ENCODE results near the gene ABHD12B. TPM values are rescaled to one million over a fixed set of nuclear protein-coding genes. Genes with fewer than 3 reads are reported as not detected.

The ABHD12B gene, protein sequence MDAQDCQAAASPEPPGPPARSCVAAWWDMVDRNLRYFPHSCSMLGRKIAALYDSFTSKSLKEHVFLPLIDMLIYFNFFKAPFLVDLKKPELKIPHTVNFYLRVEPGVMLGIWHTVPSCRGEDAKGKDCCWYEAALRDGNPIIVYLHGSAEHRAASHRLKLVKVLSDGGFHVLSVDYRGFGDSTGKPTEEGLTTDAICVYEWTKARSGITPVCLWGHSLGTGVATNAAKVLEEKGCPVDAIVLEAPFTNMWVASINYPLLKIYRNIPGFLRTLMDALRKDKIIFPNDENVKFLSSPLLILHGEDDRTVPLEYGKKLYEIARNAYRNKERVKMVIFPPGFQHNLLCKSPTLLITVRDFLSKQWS
- total RNA-seq, result not detected in 2 replicates

DNA sequence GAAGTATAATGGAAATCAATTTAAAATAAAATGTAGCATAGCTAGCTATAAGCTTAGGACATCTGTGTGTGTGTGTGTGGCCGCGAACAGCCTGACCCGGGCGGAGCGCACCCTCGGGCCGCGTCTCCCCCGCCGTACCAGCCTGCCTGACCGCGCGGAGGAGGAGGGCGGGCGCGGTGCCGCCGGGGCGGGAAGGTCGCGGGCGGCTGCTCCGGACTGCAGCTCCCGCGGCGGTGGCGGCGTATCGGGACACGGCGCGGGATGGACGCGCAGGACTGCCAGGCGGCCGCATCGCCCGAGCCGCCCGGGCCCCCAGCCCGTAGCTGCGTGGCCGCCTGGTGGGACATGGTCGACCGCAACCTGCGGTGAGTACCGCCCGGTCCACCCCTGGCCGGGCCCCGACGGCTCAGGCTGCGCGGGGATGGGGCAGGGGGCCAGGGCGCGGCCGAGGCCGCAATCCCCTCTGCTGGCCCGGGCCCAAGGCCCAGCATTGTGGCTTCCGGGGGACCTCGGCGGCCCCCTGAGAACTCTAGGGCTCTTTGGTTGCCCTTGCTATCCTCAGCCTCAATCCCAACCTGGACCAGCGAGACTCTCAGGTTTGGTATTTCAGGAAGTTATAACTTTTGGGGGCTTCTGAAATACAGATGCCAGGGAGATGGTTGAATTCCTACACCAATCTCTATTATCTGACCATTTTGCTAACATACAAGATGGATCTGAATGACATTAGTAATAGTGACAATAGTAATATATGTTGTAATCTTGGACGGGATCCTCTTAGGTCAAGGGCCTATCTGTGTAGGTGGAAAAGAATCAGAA is at the start of gene ABHD12B:
Gene ABHD12B (plus strand): TSS at position 140 of the 819 bp plus-strand sequence. CDS start 122 bp downstream, at position 262.
- peaks cover 47% of the 10 kb centered on the region for H3K27me3 Mint-ChIP-seq
- no peak for TF ChIP-seq CTCF (IDR thresholded peaks at IDR 0.05)
- peaks cover 27% of the 10 kb centered on the region for H3K4me1 Mint-ChIP-seq
- peak within 1 kb of the TSS; percentile 17 for H3K4me3 Mint-ChIP-seq
- intact Hi-C loops (cut with micrococcal nuclease), result no loop called here
- ChIA-PET POLR2A (no interaction called here), CTCF (no interaction called here)
- no peak for ATAC-seq (ENCODE audit: low read depth)
- no peak for DNase-seq
- no peaks in the 10 kb centered on the region for H3K9me3 Mint-ChIP-seq
- H3K36me3 Mint-ChIP-seq (ENCODE audit: low read depth), result no peaks in the 10 kb centered on the region
- no peak within 1 kb of the TSS for H3K27ac Mint-ChIP-seq

DNA sequence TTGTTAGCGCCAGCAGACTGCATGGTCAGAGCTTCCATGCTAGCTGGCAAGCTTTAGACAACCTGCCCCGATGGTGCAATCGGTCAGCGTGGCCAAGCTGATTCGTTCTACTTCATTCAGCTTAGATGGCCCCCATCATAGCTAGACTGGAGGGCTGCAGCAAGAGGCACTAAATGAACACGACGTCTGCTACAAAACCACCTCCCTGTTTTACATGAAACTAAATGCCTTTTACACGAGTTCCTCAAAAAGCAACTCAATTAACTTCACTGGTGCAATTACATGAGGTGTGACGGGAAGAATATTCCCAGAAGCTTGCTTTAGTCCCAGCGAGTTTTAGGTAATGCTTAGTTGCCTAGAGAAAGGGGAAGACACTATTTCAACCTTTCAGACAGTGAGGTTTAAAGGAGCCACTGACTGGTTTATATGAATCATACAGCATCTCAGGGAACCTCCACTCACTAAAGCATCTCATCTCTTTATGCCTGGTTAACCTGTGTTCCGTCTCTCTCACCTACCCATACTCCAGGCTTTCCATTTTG is 49.3 kb upstream of the ABHD12B start:
- peak overlapping the region; percentile 81 for H3K4me3 Mint-ChIP-seq
- no peak for TF ChIP-seq CTCF (IDR thresholded peaks at IDR 0.05)
- DNase-seq (no peak), ATAC-seq (ENCODE audit: low read depth) (peak; percentile 70)
- intact Hi-C loops (cut with micrococcal nuclease), result loop anchor here (1.0 to 10.0 kb wide), 9 partner anchors 8 to 1188 kb away; partner anchors contain the start of genes DNAAF2 and SAV1
- CTCF ChIA-PET, result interaction anchor here (0.9 to 2.7 kb wide), 8 partner anchors 11 to 48 kb away, joined by 3 to 16 read pairs (median 6); no protein-coding TSS in a partner anchor
- peak overlapping the region; percentile 97 for H3K27ac Mint-ChIP-seq
- peaks cover 90% of the 10 kb centered on the region for H3K4me1 Mint-ChIP-seq
- peaks cover 51% of the 10 kb centered on the region for H3K36me3 Mint-ChIP-seq (ENCODE audit: low read depth)
- H3K9me3 Mint-ChIP-seq, result peaks cover 4% of the 10 kb centered on the region
- POLR2A ChIA-PET, result interaction anchor here (0.7 to 4.3 kb wide), 13 partner anchors 8 to 1237 kb away, joined by 3 to 56 read pairs (median 8); partner anchors contain the start of genes NIN and RPS29
- no peaks in the 10 kb centered on the region for H3K27me3 Mint-ChIP-seq

GRCh38 chr14:50823051-50823761 is 48.6 kb upstream of the ABHD12B start:
- ChIA-PET CTCF (interaction anchor here (0.9 to 2.7 kb wide), 8 partner anchors 10 to 48 kb away, joined by 3 to 16 read pairs (median 6); no protein-coding TSS in a partner anchor), POLR2A (interaction anchor here (0.7 to 4.3 kb wide), 13 partner anchors 8 to 1238 kb away, joined by 3 to 56 read pairs (median 8); partner anchors contain the start of genes NIN and RPS29)
- intact Hi-C loops (cut with micrococcal nuclease), result loop anchor here (2.0 to 10.0 kb wide), 5 partner anchors 66 to 1188 kb away; partner anchors contain the start of genes DNAAF2 and SAV1
- H3K9me3 Mint-ChIP-seq, result peaks cover 4% of the 10 kb centered on the region
- peak overlapping the region; percentile 97 for H3K27ac Mint-ChIP-seq
- ATAC-seq (ENCODE audit: low read depth), result peak; percentile 32
- H3K4me1 Mint-ChIP-seq, result peaks cover 95% of the 10 kb centered on the region
- TF ChIP-seq CTCF (IDR thresholded peaks at IDR 0.05), result no peak
- peak overlapping the region; percentile 81 for H3K4me3 Mint-ChIP-seq
- no peak for DNase-seq
- no peaks in the 10 kb centered on the region for H3K27me3 Mint-ChIP-seq
- peaks cover 50% of the 10 kb centered on the region for H3K36me3 Mint-ChIP-seq (ENCODE audit: low read depth)

DNA sequence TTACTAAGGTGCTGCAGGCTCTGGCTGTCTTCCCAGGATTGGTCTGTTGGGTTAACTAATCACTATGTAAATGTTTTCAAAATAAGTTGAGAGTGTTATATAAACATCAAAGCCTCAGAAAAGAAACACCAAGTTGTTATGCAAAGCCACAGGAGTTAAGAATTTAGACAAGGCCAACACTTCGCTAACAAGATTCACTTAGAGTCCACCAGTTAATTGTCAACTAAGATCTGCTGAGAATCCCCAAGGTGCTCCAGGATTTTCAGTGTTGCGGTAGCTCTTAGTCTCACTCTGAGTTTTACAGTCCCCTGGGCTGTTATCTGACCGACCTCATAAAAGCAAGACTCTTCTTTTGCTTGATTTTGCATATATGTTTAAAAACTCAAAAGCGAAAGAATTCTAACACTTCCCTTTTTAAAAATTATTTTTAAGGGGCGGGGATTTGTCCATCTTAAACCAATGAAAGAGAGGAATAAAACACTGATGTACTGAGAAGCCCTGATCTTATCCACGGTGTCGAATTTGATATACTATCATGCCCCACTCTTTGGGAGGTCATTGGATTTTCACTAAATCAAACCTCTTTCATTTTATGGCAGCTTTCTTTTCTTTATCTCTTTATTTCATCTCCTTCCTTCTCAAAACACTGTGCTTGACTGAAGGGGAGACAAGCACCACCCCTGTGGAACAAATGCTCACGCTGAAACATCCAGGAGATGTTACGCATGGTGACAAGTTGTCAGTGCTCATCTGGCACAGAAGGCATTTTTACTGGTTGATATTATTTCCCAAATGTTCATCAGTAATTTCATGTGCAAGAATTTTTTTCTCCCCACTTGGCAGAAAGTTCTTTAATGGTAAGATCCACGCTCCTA is 47.9 kb upstream of the ABHD12B start:
- ATAC-seq (ENCODE audit: low read depth) (peak; percentile 69), DNase-seq (no peak)
- peak overlapping the region; percentile 97 for H3K27ac Mint-ChIP-seq
- H3K36me3 Mint-ChIP-seq (ENCODE audit: low read depth), result peaks cover 51% of the 10 kb centered on the region
- H3K9me3 Mint-ChIP-seq, result peaks cover 4% of the 10 kb centered on the region
- H3K27me3 Mint-ChIP-seq, result no peaks in the 10 kb centered on the region
- POLR2A ChIA-PET, result interaction anchor here (1.1 to 4.3 kb wide), 9 partner anchors 7 to 1238 kb away, joined by 3 to 56 read pairs (median 19); partner anchors contain the start of genes NIN and RPS29
- intact Hi-C loops (cut with micrococcal nuclease), result loop anchor here (2.0 to 10.0 kb wide), 5 partner anchors 67 to 1189 kb away; partner anchors contain the start of genes DNAAF2 and SAV1
- TF ChIP-seq CTCF (IDR thresholded peaks at IDR 0.05), result no peak
- H3K4me3 Mint-ChIP-seq, result peak overlapping the region; percentile 81
- CTCF ChIA-PET, result interaction anchor here (1.1 to 2.7 kb wide), 5 partner anchors 30 to 47 kb away, joined by 3 to 16 read pairs (median 6); no protein-coding TSS in a partner anchor
- H3K4me1 Mint-ChIP-seq, result peaks cover 97% of the 10 kb centered on the region

All from activated B cell treated with CpG ODN at 0.5 μM for 24 hours (primary cell).